GM19240 (cell line): ENCODE results near the gene CCPG1.
A peak's percentile ranks its signal among the peaks of the same experiment; 100 is the strongest.

ENCODE experiments used
- DNase-seq: peaks from one replicate; pipeline ENCODE4 v3.0.0; 2011; ENCODE audit warnings: low spot score; ENCODE audit not compliant: insufficient read length

CCPG1 gene

GRCh38 chr15:55320238-55320550, 88.0 kb downstream of the CCPG1 start:
- no peak for DNase-seq

- peak; percentile 9 for DNase-seq
Measured at GRCh38 chr15:55319537-55320237, 88.5 kb downstream of the CCPG1 start.

- DNase-seq = peak; percentile 64
Measured at GRCh38 chr15:55318588-55319494, 89.3 kb downstream of the CCPG1 start, which contains the start of the genes PIGB and PIGBOS1. PIGB (plus strand) TSS chr15:55319222; CDS start chr15:55319251, 29 bp downstream. PIGBOS1 (minus strand) TSS chr15:55319123; CDS start chr15:55317792, 1,331 bp downstream.
